ENCODE measurements around the gene FIBP.

FIBP gene

DNA sequence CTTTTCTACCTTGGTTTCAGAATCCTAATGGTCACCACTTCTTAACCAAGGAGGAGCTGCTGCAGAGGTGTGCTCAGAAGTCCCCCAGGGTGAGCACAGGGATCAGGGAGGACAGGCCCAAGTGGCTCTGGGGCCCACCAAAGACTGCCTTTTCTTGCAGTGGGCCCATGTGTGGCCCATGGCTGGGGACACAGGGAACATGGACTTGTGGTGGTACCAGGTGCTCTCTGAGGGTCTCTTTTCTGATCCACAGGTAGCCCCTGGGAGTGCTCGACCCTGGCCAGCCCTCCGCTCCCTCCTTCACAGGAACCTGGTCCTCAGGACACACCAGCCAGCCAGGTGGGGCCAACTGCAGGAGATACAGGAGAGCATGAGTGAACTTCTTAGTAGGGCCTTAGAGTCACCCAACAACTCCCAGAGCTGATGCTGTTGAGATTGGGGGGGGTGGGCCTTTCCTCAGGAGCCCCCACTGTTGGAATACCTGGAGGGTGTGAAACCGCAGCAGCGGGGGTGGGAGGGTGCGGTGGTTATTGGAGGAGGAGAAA is 26.0 kb downstream of the FIBP start:
- Histone ChIP-seq H3K27ac (ENCODE audit: low read length) (no peak overlapping the region), H3K4me1 (ENCODE audit: insufficient read depth, low read length) (peaks cover 46% of the 10 kb centered on the region), H2AFZ (ENCODE audit: low read depth, low read length) (no peak overlapping the region), H3K27me3 (ENCODE audit: insufficient read depth, low read length, poor library complexity) (no peaks in the 10 kb centered on the region), H3K9ac (ENCODE audit: low read depth, low read length) (peak overlapping the region; percentile 79), H3K4me2 (ENCODE audit: insufficient read depth, low read length) (peak overlapping the region; percentile 81), H3K36me3 (ENCODE audit: insufficient read depth, low read length) (peaks cover 69% of the 10 kb centered on the region), H4K20me1 (ENCODE audit: insufficient read depth, low read length) (peaks cover 48% of the 10 kb centered on the region), H3K79me2 (ENCODE audit: insufficient read depth, low read length) (peaks cover 41% of the 10 kb centered on the region), H3K9me3 (ENCODE audit: insufficient read depth, low read length, severe bottlenecking) (no peaks in the 10 kb centered on the region), H3K4me3 (ENCODE audit: low read depth in 1 of 2, low read length in 2 of 2) (peak overlapping the region in 1 of 2 experiments; percentile 72; a peak in 2 of 4 replicates)
- ATAC-seq (ENCODE audit: insufficient read depth, low read depth) (no peak), DNase-seq (peak; percentile 7)
- no peak for TF ChIP-seq EZH2 (IDR thresholded peaks at IDR 0.05; ENCODE audit: borderline replicate concordance, low read depth, low read length, severe bottlenecking)
- TF ChIP-seq, protein P1, sequence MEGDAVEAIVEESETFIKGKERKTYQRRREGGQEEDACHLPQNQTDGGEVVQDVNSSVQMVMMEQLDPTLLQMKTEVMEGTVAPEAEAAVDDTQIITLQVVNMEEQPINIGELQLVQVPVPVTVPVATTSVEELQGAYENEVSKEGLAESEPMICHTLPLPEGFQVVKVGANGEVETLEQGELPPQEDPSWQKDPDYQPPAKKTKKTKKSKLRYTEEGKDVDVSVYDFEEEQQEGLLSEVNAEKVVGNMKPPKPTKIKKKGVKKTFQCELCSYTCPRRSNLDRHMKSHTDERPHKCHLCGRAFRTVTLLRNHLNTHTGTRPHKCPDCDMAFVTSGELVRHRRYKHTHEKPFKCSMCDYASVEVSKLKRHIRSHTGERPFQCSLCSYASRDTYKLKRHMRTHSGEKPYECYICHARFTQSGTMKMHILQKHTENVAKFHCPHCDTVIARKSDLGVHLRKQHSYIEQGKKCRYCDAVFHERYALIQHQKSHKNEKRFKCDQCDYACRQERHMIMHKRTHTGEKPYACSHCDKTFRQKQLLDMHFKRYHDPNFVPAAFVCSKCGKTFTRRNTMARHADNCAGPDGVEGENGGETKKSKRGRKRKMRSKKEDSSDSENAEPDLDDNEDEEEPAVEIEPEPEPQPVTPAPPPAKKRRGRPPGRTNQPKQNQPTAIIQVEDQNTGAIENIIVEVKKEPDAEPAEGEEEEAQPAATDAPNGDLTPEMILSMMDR (IDR thresholded peaks at IDR 0.05; ENCODE audit: borderline replicate concordance, extremely low read depth, low read length, poor library complexity, severe bottlenecking) = no peak

DNA sequence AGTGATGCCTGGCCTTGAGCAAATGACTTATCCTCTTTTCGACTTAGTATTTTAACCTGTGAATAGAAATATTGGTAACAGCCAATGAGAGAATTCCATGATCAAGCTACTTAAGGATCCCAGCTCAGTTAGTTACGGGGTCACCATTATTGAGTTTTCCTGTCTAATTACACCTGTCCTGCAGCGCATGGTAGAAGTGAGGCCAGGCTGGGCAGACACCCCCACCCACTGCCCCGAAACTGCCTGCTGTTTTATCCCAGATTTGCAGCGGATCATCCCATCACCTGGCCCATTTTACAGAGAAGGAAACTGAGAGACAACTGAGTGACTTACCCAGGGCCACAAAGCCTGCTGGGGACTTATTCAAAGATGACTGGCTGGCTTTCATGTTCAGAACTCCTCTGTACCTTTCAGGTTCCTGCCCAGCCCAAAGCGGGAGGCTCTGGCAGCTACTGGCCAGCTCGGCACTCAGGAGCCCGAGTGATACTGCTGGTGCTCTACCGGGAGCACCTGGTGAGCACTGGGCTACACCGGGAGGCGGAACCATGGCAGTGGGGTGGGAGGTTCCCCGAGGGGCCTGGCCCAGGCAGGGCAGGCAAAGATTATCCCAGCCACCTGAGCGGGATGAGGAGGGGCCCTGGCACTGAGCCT is 26.6 kb downstream of the FIBP start:
- Histone ChIP-seq H3K4me1 (ENCODE audit: insufficient read depth, low read length) (peaks cover 49% of the 10 kb centered on the region), H3K79me2 (ENCODE audit: insufficient read depth, low read length) (peaks cover 47% of the 10 kb centered on the region), H2AFZ (ENCODE audit: low read depth, low read length) (no peak overlapping the region), H3K27me3 (ENCODE audit: insufficient read depth, low read length, poor library complexity) (no peaks in the 10 kb centered on the region), H3K27ac (ENCODE audit: low read length) (peak overlapping the region; percentile 90), H4K20me1 (ENCODE audit: insufficient read depth, low read length) (peaks cover 51% of the 10 kb centered on the region), H3K36me3 (ENCODE audit: insufficient read depth, low read length) (peaks cover 69% of the 10 kb centered on the region), H3K9me3 (ENCODE audit: insufficient read depth, low read length, severe bottlenecking) (no peaks in the 10 kb centered on the region), H3K9ac (ENCODE audit: low read depth, low read length) (peak overlapping the region; percentile 79), H3K4me2 (ENCODE audit: insufficient read depth, low read length) (peak overlapping the region; percentile 81), H3K4me3 (ENCODE audit: low read depth in 1 of 2, low read length in 2 of 2) (peak overlapping the region; percentile 72 to 79; a peak in 3 of 4 replicates)
- ATAC-seq (ENCODE audit: insufficient read depth, low read depth) (no peak), DNase-seq (no peak)
- TF ChIP-seq, protein P1 (IDR thresholded peaks at IDR 0.05; ENCODE audit: borderline replicate concordance, extremely low read depth, low read length, poor library complexity, severe bottlenecking) = no peak
- TF ChIP-seq EZH2 (IDR thresholded peaks at IDR 0.05; ENCODE audit: borderline replicate concordance, low read depth, low read length, severe bottlenecking) = no peak

DNA sequence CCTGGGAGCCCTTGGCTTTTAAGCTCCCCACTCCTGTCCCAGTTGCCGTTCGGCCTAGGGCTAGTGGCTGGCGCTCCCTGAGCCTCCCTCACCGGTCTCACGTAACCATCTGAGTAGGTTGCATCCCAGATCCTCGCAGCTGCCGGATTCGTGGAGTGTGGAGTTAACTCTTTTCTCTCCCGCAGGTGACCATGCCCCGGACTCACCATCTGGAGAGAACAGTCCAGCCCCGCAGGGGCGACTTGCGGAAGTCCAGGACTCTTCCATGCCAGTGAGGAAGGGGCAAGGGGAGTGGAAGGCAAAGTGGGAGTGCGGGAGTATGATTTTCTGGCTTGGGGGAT is 27.1 kb downstream of the FIBP start:
- peaks cover 54% of the 10 kb centered on the region for H3K4me1 ChIP-seq (ENCODE audit: insufficient read depth, low read length)
- H3K36me3 ChIP-seq (ENCODE audit: insufficient read depth, low read length) = peaks cover 70% of the 10 kb centered on the region
- DNase-seq = no peak
- H3K9me3 ChIP-seq (ENCODE audit: insufficient read depth, low read length, severe bottlenecking) = no peaks in the 10 kb centered on the region
- H4K20me1 ChIP-seq (ENCODE audit: insufficient read depth, low read length) = peaks cover 56% of the 10 kb centered on the region
- H3K4me3 ChIP-seq (ENCODE audit: low read depth in 1 of 2, low read length in 2 of 2) = peak overlapping the region; percentile 72 to 79
- H3K27me3 ChIP-seq (ENCODE audit: insufficient read depth, low read length, poor library complexity) = no peaks in the 10 kb centered on the region
- peak overlapping the region; percentile 79 for H3K9ac ChIP-seq (ENCODE audit: low read depth, low read length)
- TF ChIP-seq EZH2 (IDR thresholded peaks at IDR 0.05; ENCODE audit: borderline replicate concordance, low read depth, low read length, severe bottlenecking) = no peak
- TF ChIP-seq, protein P1 (IDR thresholded peaks at IDR 0.05; ENCODE audit: borderline replicate concordance, extremely low read depth, low read length, poor library complexity, severe bottlenecking) = no peak
- peak overlapping the region; percentile 90 for H3K27ac ChIP-seq (ENCODE audit: low read length)
- peaks cover 52% of the 10 kb centered on the region for H3K79me2 ChIP-seq (ENCODE audit: insufficient read depth, low read length)
- 0 out of 2 replicates have a peak overlapping the region, but pooled peaks have one; percentile 71 for H2AFZ ChIP-seq (ENCODE audit: low read depth, low read length)
- H3K4me2 ChIP-seq (ENCODE audit: insufficient read depth, low read length) = peak overlapping the region; percentile 81
- no peak for ATAC-seq (ENCODE audit: insufficient read depth, low read depth)
